CD4-positive, alpha-beta T cell treated with Interleukin-17A for 4 hours (primary cell): ENCODE measurements around the gene NHP2.
"Not testable (repeated sequence)": the region's sequence is repeated elsewhere in the genome, so short reads cannot be mapped to it uniquely, and the experiment has no call there.

Source experiments
- DNase-seq: peaks from one replicate; pipeline ENCODE4 v3.0.0-alpha.2; 2020; ENCODE audit warnings: mixed read lengths

The NHP2 gene

GRCh38 chr5:178170455-178170854 lies 16.8 kb upstream of the NHP2 start:
- no peak for DNase-seq

DNA sequence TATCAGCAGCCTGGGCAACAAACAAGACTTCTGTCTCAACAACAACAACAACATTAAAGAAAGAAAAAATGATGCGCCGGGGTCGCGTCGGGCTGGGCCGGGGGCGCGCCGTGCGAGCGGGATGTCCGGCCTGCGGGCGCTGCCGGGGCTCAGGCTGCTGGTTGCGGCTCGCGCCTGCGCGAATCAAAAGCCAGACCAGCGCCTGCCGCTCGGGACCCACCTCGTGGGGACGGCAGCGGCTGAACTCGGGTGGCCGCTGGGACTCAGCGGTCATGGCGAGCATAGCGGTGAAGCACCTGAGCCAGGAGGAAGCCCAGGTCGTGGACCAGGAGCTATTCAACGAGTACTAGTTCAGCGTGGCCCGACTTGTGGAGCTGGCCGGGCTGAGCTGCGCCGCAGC lies 11.9 kb upstream of the NHP2 start:
- DNase-seq = no peak

DNA sequence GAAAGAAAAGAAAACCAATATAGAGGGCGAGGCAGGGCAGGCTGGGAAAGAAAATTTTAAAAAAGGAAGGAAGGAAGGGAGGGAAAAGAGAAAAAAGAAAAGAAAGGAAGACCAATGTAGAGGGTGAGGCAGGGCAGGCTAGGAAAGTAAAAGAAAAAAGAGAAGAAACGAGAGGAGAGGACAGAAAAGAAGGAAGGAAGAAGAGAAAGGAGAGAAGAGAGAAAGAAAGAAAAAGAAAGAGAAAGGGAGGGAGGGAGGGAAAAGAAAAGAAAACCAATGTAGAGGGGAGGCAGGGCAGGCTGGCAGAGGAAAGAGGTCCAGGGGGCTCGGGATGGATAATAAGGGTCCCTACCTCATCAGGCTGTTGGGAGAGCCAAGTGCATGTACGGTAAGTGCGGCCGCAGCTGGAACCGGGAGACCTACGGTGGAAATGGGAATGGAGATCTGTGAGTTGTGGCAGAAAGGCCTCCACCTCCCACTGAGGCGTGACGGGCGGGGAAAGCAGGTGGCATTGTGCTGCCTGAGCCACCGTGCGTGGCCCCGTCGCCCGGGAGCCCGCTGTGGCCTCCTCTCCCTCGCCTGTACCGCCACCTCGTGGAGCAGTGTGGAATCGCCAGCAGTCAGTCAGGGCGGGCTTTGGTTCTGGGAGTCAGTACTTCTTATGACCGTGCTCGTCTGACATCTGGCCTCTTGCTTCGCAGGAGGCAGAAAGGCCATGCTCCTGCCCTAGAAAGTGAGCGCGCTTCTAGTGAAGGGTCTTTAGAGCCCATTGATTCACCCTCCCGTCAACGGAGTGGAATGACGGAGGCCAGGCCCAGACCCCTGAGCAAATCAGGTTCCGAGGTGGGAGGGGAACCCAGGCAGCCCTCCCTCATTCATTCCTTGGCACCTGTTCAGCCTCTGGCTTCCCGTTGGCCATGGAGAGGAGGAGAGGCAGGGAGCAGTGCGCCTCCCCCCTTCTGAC lies 10.4 kb upstream of the NHP2 start:
- peak; percentile 93 for DNase-seq

DNA sequence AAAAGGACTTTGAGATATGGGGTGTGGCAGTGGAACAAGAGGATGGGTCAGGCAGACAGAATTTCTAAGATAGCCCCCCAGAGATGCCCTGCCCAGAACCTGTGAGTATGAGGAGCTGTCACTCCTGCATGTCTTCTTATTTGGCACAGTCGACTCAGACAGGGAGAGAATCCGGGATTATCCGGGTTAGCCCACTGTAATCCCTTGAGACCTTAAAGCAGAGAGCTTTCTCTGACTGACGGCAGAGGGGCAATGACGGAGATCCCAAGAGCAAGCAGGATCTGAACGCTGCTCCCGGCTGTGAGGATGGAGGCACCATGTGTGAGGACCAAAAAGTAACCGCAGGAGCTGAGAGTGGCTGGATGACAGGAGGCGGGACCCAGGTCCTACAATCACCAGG lies 8.8 kb upstream of the NHP2 start:
- DNase-seq = no peak

DNA sequence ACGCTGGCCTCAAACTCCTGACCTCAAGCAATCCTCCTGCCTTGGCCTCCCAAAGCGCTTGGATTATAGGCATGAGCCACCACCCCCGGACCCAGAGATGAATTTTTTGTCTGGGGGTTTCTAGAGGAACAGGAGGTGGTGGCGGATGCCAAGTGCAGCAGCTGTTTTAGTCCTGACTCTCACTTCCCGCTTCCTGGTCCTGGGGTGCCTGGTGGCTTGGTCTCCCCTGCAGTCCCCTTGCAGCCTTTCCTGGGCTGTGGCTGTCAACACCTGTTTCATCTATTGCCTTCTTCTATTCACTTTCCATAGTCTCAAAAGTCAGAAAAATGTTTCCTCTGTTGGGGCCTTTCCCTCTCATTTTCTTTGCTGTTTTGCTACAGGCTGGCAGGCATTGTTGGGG lies 6.5 kb upstream of the NHP2 start:
- DNase-seq = no peak

DNA sequence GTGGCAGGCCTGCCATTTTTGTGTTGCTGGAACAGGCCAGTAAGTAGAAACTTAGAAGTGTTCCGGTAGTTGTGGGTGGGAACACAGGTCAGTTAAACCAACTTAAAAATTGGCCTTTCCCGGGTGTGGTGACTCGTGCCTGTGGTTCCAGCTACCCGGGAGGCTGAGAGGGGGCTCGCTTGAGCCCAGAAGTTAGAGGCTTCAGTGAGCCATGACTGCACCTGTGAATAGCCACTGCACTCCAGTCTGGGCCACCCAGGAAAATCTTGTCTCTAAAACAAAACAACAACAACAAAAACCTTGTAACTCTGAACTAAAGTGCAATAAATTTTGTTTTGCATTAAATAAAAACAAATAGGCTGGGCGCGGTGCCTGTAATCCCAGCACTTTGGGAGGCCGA lies 1.4 kb upstream of the NHP2 start:
- no peak for DNase-seq

GRCh38 chr5:178152491-178153444 lies 917 bp downstream of the NHP2 start:
- DNase-seq = no peak

DNA sequence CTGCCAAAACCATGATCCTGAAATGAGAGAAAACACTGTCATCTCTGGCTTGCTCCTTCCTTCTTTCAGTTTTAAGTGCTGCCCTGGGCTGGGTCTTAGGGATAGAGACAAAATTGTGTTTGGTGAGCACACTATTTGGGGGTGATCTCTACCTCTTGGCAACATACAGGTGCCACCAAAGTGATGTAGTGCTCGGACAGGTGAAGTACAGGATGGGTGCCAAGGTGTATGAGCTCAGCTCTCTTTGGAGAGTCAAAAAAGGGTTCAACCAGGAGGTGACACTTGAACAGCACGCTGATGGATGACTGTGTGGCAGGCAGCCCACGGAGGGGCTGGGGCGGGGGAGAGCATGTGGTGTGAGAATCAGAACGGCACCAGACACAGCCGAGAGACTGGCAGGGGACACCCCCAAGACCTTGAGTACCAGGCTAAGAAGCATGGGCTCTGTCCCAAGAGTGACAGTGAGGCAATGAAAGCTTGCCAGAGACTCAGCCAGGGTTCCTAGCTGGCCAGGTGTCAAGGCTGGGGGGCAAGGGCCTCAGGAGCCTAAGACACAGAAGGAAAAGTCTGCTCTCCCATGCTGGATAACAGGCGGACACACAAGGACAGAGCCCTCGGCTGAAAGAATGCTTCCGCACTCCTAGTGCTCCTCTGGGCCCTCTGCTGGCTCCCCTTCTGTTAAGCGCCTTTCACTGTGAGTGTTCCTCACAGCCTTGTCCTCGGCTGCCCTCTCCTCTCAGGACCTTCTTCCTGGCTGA lies 2.5 kb downstream of the NHP2 start:
- DNase-seq = no peak

GRCh38 chr5:178149199-178149932 lies 4.3 kb downstream of the NHP2 start:
- no peak for DNase-seq

DNA sequence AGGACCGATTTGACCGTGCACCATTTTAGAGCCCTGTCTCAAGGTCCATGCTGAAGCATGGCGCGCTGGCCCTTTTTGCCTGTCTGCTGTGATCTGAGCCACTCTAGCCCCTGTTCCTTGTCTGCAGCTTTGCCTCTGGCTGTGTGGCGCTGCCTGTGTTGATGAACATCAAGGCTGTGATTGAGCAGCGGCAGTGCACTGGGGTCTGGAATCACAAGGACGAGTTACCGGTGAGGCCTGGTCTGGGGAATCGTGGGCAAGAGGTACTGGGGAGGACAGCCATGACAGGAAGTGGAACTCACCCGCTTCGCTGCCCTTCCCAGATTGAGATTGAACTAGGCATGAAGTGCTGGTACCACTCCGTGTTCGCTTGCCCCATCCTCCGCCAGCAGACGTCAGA lies 6.3 kb downstream of the NHP2 start:
- DNase-seq = no peak

DNA sequence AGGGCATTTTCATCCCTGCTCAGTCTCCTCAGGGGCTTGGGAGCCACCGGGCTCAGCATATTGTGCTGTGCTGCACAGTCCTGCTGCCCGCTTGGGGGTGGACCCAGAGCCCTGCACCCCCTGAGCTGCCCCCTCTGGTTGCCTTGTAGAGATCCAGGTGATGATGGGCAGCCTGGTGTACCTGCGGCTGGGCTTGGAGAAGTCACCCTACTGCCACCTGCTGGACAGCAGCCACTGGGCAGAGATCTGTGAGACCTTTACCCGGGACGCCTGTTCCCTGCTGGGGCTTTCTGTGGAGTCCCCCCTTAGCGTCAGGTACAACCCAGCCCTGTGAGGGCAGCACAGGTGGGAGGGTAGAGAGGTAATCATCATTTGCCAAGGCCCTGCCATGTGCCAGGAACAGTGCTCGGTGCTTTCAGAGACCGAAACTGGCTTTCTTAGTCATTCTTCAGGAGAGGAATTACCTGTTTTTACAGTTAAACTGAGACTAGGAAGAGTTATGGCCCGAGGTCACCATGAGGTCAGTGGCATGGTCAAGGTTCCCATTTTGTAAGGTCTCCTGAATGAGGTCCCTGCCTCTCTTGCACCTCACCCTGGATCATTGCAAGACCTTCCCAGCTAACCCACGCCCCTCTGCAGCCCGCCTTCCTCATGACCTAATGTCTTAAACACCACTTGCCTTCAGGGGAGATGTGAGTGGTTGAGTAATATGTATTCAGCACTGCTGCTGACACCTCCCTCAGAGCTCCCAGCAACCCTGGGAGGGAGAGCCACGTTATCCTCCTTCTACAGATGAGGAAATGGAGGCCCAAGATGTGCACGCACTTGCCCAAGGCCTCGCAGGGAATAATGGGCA lies 7.5 kb downstream of the NHP2 start:
- peak; percentile 87 for DNase-seq

- DNase-seq = no peak
These were observed 9.8 kb downstream of the NHP2 start for GRCh38 chr5:178143901-178144300.

DNA sequence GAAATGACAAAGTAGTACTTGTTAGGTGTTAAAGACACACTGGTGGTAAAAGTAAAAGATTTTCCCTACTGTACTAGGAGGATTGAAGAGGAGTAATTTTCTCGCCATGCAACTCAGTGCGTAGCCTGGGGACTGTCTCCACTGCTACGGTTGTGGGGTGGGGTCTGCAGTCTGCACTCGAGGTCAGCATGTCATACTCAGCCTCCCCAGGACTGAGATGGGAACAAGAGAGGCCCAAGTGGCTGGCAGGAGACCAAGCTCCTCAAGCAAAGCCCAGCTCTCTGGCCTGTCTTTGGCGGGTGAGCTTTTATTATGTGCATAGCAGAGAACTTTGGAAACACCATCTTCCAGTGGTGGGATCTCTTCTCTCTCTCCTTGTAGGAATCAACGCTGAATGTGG lies 10.4 kb downstream of the NHP2 start:
- DNase-seq = no peak

GRCh38 chr5:178142642-178143041 lies 11.0 kb downstream of the NHP2 start:
- no peak for DNase-seq

- DNase-seq = no peak
These were observed 12.1 kb downstream of the NHP2 start for GRCh38 chr5:178141550-178141949.

GRCh38 chr5:178137991-178138390 lies 15.7 kb downstream of the NHP2 start:
- DNase-seq = no peak

DNA sequence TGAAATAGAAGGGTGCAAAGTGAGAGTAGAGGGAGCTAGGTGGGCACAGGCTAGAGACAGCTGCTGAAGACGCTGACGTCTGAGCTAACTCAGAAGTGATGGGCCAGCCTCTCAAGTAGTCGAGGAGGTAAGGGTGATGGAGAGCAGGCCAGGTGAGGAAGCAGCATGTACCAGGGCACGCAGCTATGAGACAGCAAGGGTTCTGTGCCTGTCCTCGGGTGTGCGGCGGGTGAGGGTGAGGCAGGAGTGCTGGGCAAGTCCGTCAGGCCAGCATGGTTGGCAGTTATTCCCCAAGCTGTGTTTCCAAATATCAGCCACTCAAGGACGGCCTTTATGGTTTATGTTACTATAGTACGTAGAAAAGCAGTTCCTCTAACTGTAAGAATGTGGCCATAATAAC lies 16.7 kb downstream of the NHP2 start:
- DNase-seq = no peak

DNA sequence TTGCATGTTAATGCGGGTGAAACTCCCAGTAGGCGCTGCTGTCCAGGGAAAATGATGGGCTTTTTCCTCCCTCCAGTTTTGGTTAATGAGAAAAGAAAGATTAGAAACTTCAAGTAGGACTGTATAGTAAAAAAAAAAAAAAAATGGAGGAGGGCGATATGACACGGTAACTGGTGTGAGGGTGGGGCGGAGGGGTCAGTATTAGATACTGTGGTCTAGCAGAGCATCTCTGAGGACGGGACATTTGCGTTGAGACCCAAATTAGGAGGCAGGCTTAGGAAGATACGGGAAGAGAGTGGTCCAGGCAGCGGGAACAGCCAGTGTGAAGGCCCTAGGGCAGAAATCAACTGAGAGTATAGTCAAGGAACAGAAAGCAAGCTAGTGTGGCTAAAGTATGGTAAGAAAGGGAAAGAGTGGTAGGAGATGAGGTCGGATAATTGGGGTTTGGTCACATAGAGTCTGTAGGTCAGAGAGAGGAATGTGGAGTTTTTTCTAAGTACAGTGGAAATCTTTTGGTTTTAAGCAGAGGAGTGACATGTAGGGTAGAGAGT lies 22.2 kb downstream of the NHP2 start:
- DNase-seq = no peak

DNA sequence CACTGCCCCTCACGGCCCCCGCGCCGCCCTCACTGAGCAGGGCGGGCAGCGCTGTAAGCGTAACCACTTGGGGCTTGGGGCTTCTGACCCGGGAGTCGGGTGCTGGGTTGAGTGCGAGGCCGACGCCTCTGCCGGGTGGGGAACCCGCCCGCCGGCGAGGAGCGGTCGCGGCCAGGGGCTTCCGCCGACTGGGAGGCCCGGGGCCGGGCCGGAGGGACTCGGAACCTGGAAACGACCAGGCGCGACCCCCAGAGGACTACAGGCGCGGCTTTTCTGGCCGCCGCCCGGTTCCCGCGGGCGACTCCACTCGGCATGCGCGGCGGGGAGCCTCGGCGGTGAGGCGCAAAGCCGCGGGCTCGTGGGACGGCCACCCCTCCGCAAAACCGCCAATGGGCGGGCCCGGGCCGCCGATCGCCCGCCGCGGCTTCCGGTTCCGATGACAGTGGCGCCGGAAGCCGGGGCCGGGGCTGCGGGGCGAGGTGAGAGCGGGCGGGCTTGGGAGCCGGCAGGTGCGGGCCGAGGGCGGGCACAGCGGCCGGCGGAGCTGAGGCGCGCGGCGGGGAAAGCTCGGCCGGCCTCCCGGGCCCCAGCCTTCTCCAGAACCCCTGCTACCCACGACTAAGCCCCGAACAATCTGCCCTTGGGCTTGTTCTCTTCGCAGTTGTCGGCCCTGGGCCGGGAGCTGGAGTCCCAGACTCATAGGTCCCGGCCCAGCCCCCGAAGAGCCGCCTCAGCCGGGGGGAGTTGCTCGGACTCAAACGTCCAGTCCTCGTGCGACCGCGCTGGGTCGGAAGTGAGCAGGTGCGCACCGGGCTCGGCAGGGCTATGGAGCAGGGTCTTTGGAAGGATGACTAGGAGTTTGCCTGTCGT lies 22.9 kb downstream of the NHP2 start, which contains the start of gene RMND5B:
Gene RMND5B (plus strand): TSS at position 439 of the 870 bp plus-strand sequence. CDS start 7,106 bp downstream, outside the sequence.
- peak; percentile 86 for DNase-seq

DNA sequence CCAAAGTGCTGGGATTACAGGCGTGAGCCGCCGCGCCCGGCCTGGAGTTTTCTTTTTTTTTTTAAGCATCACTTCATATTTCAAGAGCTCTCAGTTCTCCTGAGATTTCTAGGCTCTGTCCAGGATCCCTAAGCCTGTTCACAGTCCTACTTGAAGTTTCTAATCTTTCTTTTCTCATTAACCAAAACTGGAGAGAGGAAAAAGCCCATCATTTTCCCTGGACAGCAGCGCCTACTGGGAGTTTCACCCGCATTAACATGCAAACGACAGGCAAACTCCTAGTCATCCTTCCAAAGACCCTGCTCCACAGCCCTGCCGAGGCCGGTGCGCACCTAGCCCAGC lies 23.5 kb downstream of the NHP2 start:
- not testable (repeated sequence) for DNase-seq
